ENCODE results near the gene SCN3A.

DNA sequence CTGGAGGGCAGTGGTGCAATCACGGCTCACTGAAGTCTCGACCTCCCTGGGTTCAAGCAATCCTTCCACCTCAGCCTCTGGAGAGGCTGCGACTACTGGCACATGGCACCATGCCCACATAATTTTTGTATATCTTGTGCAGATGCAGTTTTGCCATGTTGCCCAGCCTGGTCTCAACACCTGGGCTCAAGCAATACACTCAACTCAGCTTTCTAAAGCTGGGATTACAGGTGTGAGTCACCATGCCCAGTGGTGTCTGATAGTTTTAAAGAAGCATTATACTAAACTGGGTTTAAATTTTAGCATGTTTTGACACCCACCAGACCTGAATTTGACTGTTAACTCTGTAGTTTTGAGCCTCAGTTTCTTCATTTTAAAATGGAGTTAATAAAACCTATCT is 139.1 kb downstream of the SCN3A start:
- TF ChIP-seq POLR2A (IDR thresholded peaks at IDR 0.05) = no peak
- TF ChIP-seq EP300 (IDR thresholded peaks at IDR 0.05) = no peak
